HEK293 (cell line): Measurements from ENCODE around the gene FOXP4.

Experiments used
- CTCF ChIA-PET: fragments of 350-600 bp; formaldehyde crosslinking; extraction: SDS; loops from one replicate; lab custom pipeline; 2021; ENCODE audit warnings: antibody characterized with exemption; lab: Yijun Ruan, JAX
- POLR2A ChIA-PET: fragments of 300-600 bp; formaldehyde crosslinking; extraction: SDS; loops from one replicate; lab custom pipeline; 2020; ENCODE audit warnings: antibody characterized with exemption, inconsistent platforms; lab: Yijun Ruan, JAX
- H3K27ac ChIP-seq: fragments of 200-500 bp; sonication (Bioruptor generic); 2 replicates; pipeline ENCODE4 v1.5.1; 2014; ENCODE audit warnings: low read depth, low read length, control low read depth, inconsistent platforms; ENCODE audit errors: extremely low read depth
- H3K36me3 ChIP-seq, 2 experiments: fragments of 200-500 bp in 1 of 2; sonication (Bioruptor generic) in 1 of 2; 1 replicate in 1 of 2; 2 replicates in 1 of 2; pipeline ENCODE4 v1.5.1; 2014 to 2017; ENCODE audit warnings: inconsistent platforms in 2 of 2, low read length in 2 of 2; ENCODE audit not compliant: control insufficient read depth in 2 of 2, insufficient read depth in 1 of 2
- H3K4me1 ChIP-seq: fragments of 200-500 bp; sonication (Bioruptor generic); 2 replicates; pipeline ENCODE4 v1.5.1; 2014; ENCODE audit warnings: mild to moderate bottlenecking, low read length, inconsistent platforms; ENCODE audit not compliant: control insufficient read depth, insufficient read depth
- H3K4me3 ChIP-seq: 2 replicates; pipeline ENCODE4 v1.5.1; 2011; ENCODE audit warnings: low read depth, mild to moderate bottlenecking, control low read depth, low read length, moderate library complexity
- H3K9me3 ChIP-seq: fragments of 200-500 bp; sonication (Bioruptor generic); 2 replicates; pipeline ENCODE4 v1.5.1; 2014; ENCODE audit warnings: low read depth, low read length, inconsistent platforms; ENCODE audit not compliant: control insufficient read depth, insufficient read depth
- GFI1B ChIP-seq: fragments of 450-650 bp; formaldehyde crosslinking; IDR thresholded peaks from 2 replicates; pipeline ENCODE4 v1.5.1; 2016; ENCODE audit warnings: missing biosample characterization, missing genetic modification characterization
- SETDB1 ChIP-seq: IDR thresholded peaks from one replicate; pipeline ENCODE4 v1.6.1; 2017; ENCODE audit warnings: mild to moderate bottlenecking, low read length, moderate library complexity, mixed read lengths; ENCODE audit not compliant: insufficient read length
- TRIM28 ChIP-seq: IDR thresholded peaks from 2 replicates; pipeline ENCODE4 v1.6.1; 2011; ENCODE audit warnings: low read length, control low read depth, borderline replicate concordance
- ZBTB11 ChIP-seq: fragments of 450-650 bp; formaldehyde crosslinking; conservative IDR thresholded peaks from 2 replicates; pipeline ENCODE4 v1.5.1; 2016; ENCODE audit warnings: low read depth, missing biosample characterization, missing genetic modification characterization
- ZBTB8A ChIP-seq: fragments of 450-650 bp; formaldehyde crosslinking; IDR thresholded peaks from 2 replicates; pipeline ENCODE4 v1.5.1; 2016; ENCODE audit warnings: missing biosample characterization, missing genetic modification characterization
- ZNF140 ChIP-seq: fragments of 450-650 bp; formaldehyde crosslinking; IDR thresholded peaks from 2 replicates; pipeline ENCODE4 v1.5.1; 2016; ENCODE audit warnings: missing biosample characterization, missing genetic modification characterization
- ZNF26 ChIP-seq: fragments of 450-650 bp; formaldehyde crosslinking; IDR thresholded peaks from 2 replicates; pipeline ENCODE4 v1.5.1; 2016; ENCODE audit warnings: missing biosample characterization, missing genetic modification characterization
- ZNF280D ChIP-seq: fragments of 450-650 bp; formaldehyde crosslinking; IDR thresholded peaks from 2 replicates; pipeline ENCODE4 v1.5.1; 2016; ENCODE audit warnings: missing biosample characterization, missing genetic modification characterization
- ZNF426 ChIP-seq: fragments of 450-650 bp; formaldehyde crosslinking; IDR thresholded peaks from 2 replicates; pipeline ENCODE4 v1.5.1; 2017; ENCODE audit warnings: missing biosample characterization, missing genetic modification characterization, mild to moderate bottlenecking, inconsistent platforms, moderate library complexity
- ZNF433 ChIP-seq: fragments of 450-650 bp; formaldehyde crosslinking; IDR thresholded peaks from 2 replicates; pipeline ENCODE4 v1.5.1; 2016; ENCODE audit warnings: missing biosample characterization, missing genetic modification characterization, low read depth
- ZNF518A ChIP-seq: fragments of 450-650 bp; formaldehyde crosslinking; conservative IDR thresholded peaks from 2 replicates; pipeline ENCODE4 v1.5.1; 2016; ENCODE audit warnings: low read depth, missing biosample characterization, missing genetic modification characterization
- ZNF555 ChIP-seq: fragments of 450-650 bp; formaldehyde crosslinking; conservative IDR thresholded peaks from 2 replicates; pipeline ENCODE4 v1.5.1; 2017; ENCODE audit warnings: missing biosample characterization, mild to moderate bottlenecking, missing genetic modification characterization, inconsistent platforms
- ZNF558 ChIP-seq: fragments of 450-650 bp; formaldehyde crosslinking; IDR thresholded peaks from 2 replicates; pipeline ENCODE4 v1.5.1; 2016; ENCODE audit warnings: missing biosample characterization, missing genetic modification characterization
- ZNF560 ChIP-seq: fragments of 450-650 bp; formaldehyde crosslinking; IDR thresholded peaks from 2 replicates; pipeline ENCODE4 v1.5.1; 2017; ENCODE audit warnings: missing biosample characterization, missing genetic modification characterization, borderline replicate concordance
- ZNF623 ChIP-seq: fragments of 450-650 bp; formaldehyde crosslinking; IDR thresholded peaks from 2 replicates; pipeline ENCODE4 v1.5.1; 2016; ENCODE audit warnings: missing biosample characterization, missing genetic modification characterization
- ZNF664 ChIP-seq: fragments of 450-650 bp; formaldehyde crosslinking; IDR thresholded peaks from 2 replicates; pipeline ENCODE4 v1.5.1; 2016; ENCODE audit warnings: missing biosample characterization, missing genetic modification characterization
- ZNF791 ChIP-seq: fragments of 450-650 bp; formaldehyde crosslinking; IDR thresholded peaks from 2 replicates; pipeline ENCODE4 v1.5.1; 2016; ENCODE audit warnings: missing biosample characterization, missing genetic modification characterization

Gene FOXP4

GRCh38 chr6:41619193-41619592, 73.0 kb downstream of the FOXP4 start (continued):
- TF ChIP-seq ZNF623 (tag by site-specific recombination) (peak; percentile 73), ZNF518A (tag by site-specific recombination) (peak; percentile 86), ZNF426 (peak; percentile 88), ZBTB8A (peak; percentile 58), ZNF140 (tag by site-specific recombination) (peak; percentile 65; the same call in 1 of the 2 replicates), ZNF560 (tag by site-specific recombination) (0 out of 2 replicates have a peak, but pooled peaks have one; percentile 67), ZBTB11 (tag by site-specific recombination) (peak; percentile 62), ZNF791 (peak; percentile 13; the same call in 1 of the 2 replicates), ZNF555 (tag by site-specific recombination) (peak; percentile 79), ZNF558 (tag by site-specific recombination) (peak; percentile 57; the same call in 1 of the 2 replicates), ZNF433 (tag by site-specific recombination) (0 out of 2 replicates have a peak, but pooled peaks have one; percentile 31), ZNF664 (tag by site-specific recombination) (peak; percentile 49)

GRCh38 chr6:41621367-41621766, 75.2 kb downstream of the FOXP4 start:
- Histone ChIP-seq H3K36me3 (no peaks in the 10 kb centered on the region), H3K27ac (no peak overlapping the region), H3K9me3 (no peaks in the 10 kb centered on the region)
- CTCF ChIA-PET: interaction anchor here (0.9 to 6.6 kb wide), 2 partner anchors 19 to 288 kb away, joined by 3 to 33 read pairs; no protein-coding TSS in a partner anchor
- TF ChIP-seq ZNF26 (tag by site-specific recombination) (0 out of 2 replicates have a peak, but pooled peaks have one; percentile 37), GFI1B (tag by site-specific recombination) (no peak), SETDB1 (peak; percentile 80), ZNF664 (tag by site-specific recombination) (no peak), ZNF280D (tag by site-specific recombination) (0 out of 2 replicates have a peak, but pooled peaks have one; percentile 22), TRIM28 (0 out of 2 replicates have a peak, but pooled peaks have one; percentile 28)
- TF ChIP-seq, all 188 proteins: peak for 4
- Histone ChIP-seq H3K4me3 (no peak overlapping the region), H3K4me1 (no peaks in the 10 kb centered on the region; the same call in 1 of the 2 replicates)
- POLR2A ChIA-PET: no interaction called here
